ENCODE results near the gene DBN1.

- TF ChIP-seq POLR2AphosphoS5 (IDR thresholded peaks at IDR 0.05; ENCODE audit: low read depth, low read length) (no peak), REST (IDR thresholded peaks at IDR 0.05; ENCODE audit: insufficient read depth in 1 of 2, low read depth in 2 of 2, low read length in 2 of 2) (no peak), TAF1 (IDR thresholded peaks at IDR 0.05; ENCODE audit: borderline replicate concordance, insufficient read depth, low read length) (no peak), SIN3A (IDR thresholded peaks at IDR 0.05; ENCODE audit: borderline replicate concordance, insufficient read depth, low read length) (no peak), FOXP2 (optimal IDR thresholded peaks at IDR 0.05; ENCODE audit: borderline replicate concordance, extremely low read depth, extremely low read length, insufficient read depth) (no peak)
Observed at GRCh38 chr5:177489119-177489716, 15.8 kb upstream of the DBN1 start.
